HG03457 (cell line): ENCODE measurements around the gene NRN1L.
"Not testable (repeated sequence)": the region's sequence is repeated elsewhere in the genome, so short reads cannot be mapped to it uniquely, and the experiment has no call there.

Experiments used
- ATAC-seq: cut with Tn5 transposase; IDR thresholded peaks from one replicate; pipeline ENCODE4 v1.9.1; 2021; ENCODE audit warnings: moderate number of reproducible peaks; ENCODE audit not compliant: unreplicated experiment

The NRN1L gene

GRCh38 chr16:67881621-67882161, 3.0 kb upstream of the NRN1L start:
- ATAC-seq = no peak

- no peak for ATAC-seq
These were observed 2.1 kb upstream of the NRN1L start for GRCh38 chr16:67882374-67883145.

GRCh38 chr16:67883146-67883871, 1.4 kb upstream of the NRN1L start:
- ATAC-seq = no peak

GRCh38 chr16:67883872-67884261, 818 bp upstream of the NRN1L start:
- no peak for ATAC-seq

- no peak for ATAC-seq
These were observed 860 bp downstream of the NRN1L start for GRCh38 chr16:67885545-67885944.

GRCh38 chr16:67885976-67886375, 1.3 kb downstream of the NRN1L start:
- ATAC-seq = no peak

GRCh38 chr16:67886387-67886786, 1.7 kb downstream of the NRN1L start:
- ATAC-seq = no peak

GRCh38 chr16:67888331-67888730, 3.6 kb downstream of the NRN1L start:
- no peak for ATAC-seq

GRCh38 chr16:67892375-67892774, 7.7 kb downstream of the NRN1L start:
- ATAC-seq = no peak

GRCh38 chr16:67892899-67893742, 8.4 kb downstream of the NRN1L start, which contains the start of gene PSKH1:
TSS of gene PSKH1 (plus strand) at chr16:67893254. CDS start at chr16:67908750, 15,496 bp downstream.
- peak; percentile 76 for ATAC-seq

GRCh38 chr16:67893743-67894399, 9.2 kb downstream of the NRN1L start:
- no peak for ATAC-seq

GRCh38 chr16:67897231-67897630, 12.5 kb downstream of the NRN1L start:
- no peak for ATAC-seq

GRCh38 chr16:67901734-67902133, 17.0 kb downstream of the NRN1L start:
- ATAC-seq = no peak

- no peak for ATAC-seq
These were observed 18.1 kb downstream of the NRN1L start for GRCh38 chr16:67902831-67903230.

GRCh38 chr16:67907397-67908180, 22.9 kb downstream of the NRN1L start:
- no peak for ATAC-seq

GRCh38 chr16:67909056-67909742, 24.5 kb downstream of the NRN1L start:
- no peak for ATAC-seq

- no peak for ATAC-seq
These were observed 25.5 kb downstream of the NRN1L start for GRCh38 chr16:67910158-67910557.

- no peak for ATAC-seq
These were observed 30.2 kb downstream of the NRN1L start for GRCh38 chr16:67914758-67915495.

GRCh38 chr16:67915496-67915769, 30.7 kb downstream of the NRN1L start:
- ATAC-seq = not testable (repeated sequence)
